H9 (cell line): Measurements from ENCODE around the gene ACVR1C. TPM values are rescaled to one million over a fixed set of nuclear protein-coding genes. Genes with fewer than 3 reads are reported as not detected.

ENCODE experiments used
- DNase-seq: peaks from one replicate; pipeline ENCODE4 v3.0.0-alpha.2; 2017
- H2AFZ ChIP-seq: one replicate; pipeline ENCODE4 v1.6.1; 2013; ENCODE audit warnings: mild to moderate bottlenecking, low read length, control low read depth, moderate library complexity
- H2AK5ac ChIP-seq: 2 replicates; pipeline ENCODE4 v1.6.1; 2013; ENCODE audit warnings: low read length, control low read depth, mixed read lengths; ENCODE audit not compliant: insufficient read length
- H2BK120ac ChIP-seq: one replicate; pipeline ENCODE4 v1.6.1; 2013; ENCODE audit warnings: low read depth, mild to moderate bottlenecking, low read length, control low read depth, inconsistent platforms; ENCODE audit not compliant: poor library complexity, severe bottlenecking
- H2BK12ac ChIP-seq: 2 replicates; pipeline ENCODE4 v1.6.1; 2013; ENCODE audit warnings: low read length, control low read depth, mixed read lengths, low read depth; ENCODE audit not compliant: insufficient read length
- H2BK15ac ChIP-seq: 2 replicates; pipeline ENCODE4 v1.6.1; 2013; ENCODE audit warnings: low read depth, low read length, control low read depth
- H2BK20ac ChIP-seq: one replicate; pipeline ENCODE4 v1.6.1; 2013; ENCODE audit warnings: low read depth, mild to moderate bottlenecking, low read length, control low read depth, inconsistent platforms; ENCODE audit not compliant: poor library complexity, severe bottlenecking
- H2BK5ac ChIP-seq: 2 replicates; pipeline ENCODE4 v1.6.1; 2013; ENCODE audit warnings: low read length, control low read depth, mixed read lengths; ENCODE audit not compliant: insufficient read length
- H3K14ac ChIP-seq: 2 replicates; pipeline ENCODE4 v1.6.1; 2013; ENCODE audit warnings: low read length, control low read depth; ENCODE audit not compliant: insufficient read depth
- H3K18ac ChIP-seq: 2 replicates; pipeline ENCODE4 v1.6.1; 2013; ENCODE audit warnings: low read depth, mild to moderate bottlenecking, mixed read lengths, low read length, control low read depth; ENCODE audit not compliant: insufficient read length
- H3K23ac ChIP-seq: 2 replicates; pipeline ENCODE4 v1.6.1; 2013; ENCODE audit warnings: low read length, control low read depth, mixed read lengths, low read depth; ENCODE audit not compliant: insufficient read length
- H3K23me2 ChIP-seq: 2 replicates; pipeline ENCODE4 v1.6.1; 2013; ENCODE audit warnings: low read depth, mild to moderate bottlenecking, mixed read lengths, low read length, control low read depth; ENCODE audit not compliant: insufficient read length, poor library complexity, severe bottlenecking
- H3K27ac ChIP-seq: 2 replicates; pipeline ENCODE4 v1.5.1; 2013; ENCODE audit warnings: low read length, control low read depth, mixed read lengths, low read depth; ENCODE audit not compliant: insufficient read length
- H3K27me3 ChIP-seq: 2 replicates; pipeline ENCODE4 v1.6.1; 2013; ENCODE audit warnings: low read length, control low read depth, inconsistent platforms; ENCODE audit not compliant: insufficient read depth
- H3K4ac ChIP-seq: 2 replicates; pipeline ENCODE4 v1.6.1; 2013; ENCODE audit warnings: low read depth, mild to moderate bottlenecking, control low read depth, inconsistent platforms, low read length, moderate library complexity
- H3K4me1 ChIP-seq: 2 replicates; pipeline ENCODE4 v1.6.1; 2013; ENCODE audit warnings: low read length, control low read depth, inconsistent platforms; ENCODE audit not compliant: insufficient read depth
- H3K4me2 ChIP-seq: 2 replicates; pipeline ENCODE4 v1.6.1; 2013; ENCODE audit warnings: low read length, control low read depth, mixed read lengths; ENCODE audit not compliant: insufficient read length, insufficient read depth
- H3K56ac ChIP-seq: 2 replicates; pipeline ENCODE4 v1.6.1; 2013; ENCODE audit warnings: low read depth, mild to moderate bottlenecking, mixed read lengths, low read length, control low read depth; ENCODE audit not compliant: insufficient read length
- H3K79me1 ChIP-seq: 2 replicates; pipeline ENCODE4 v1.6.1; 2013; ENCODE audit warnings: low read depth, mild to moderate bottlenecking, moderate library complexity, low read length, control low read depth, inconsistent platforms; ENCODE audit not compliant: insufficient read depth, poor library complexity, severe bottlenecking
- H3K79me2 ChIP-seq: 2 replicates; pipeline ENCODE4 v1.6.1; 2013; ENCODE audit warnings: low read length, control low read depth, inconsistent platforms; ENCODE audit not compliant: insufficient read depth
- H3K9ac ChIP-seq: 2 replicates; pipeline ENCODE4 v1.6.1; 2013; ENCODE audit warnings: low read length, control low read depth, mixed read lengths; ENCODE audit not compliant: insufficient read length; ENCODE audit errors: extremely low read depth
- H3K9me3 ChIP-seq: one replicate; pipeline ENCODE4 v1.6.1; 2013; ENCODE audit warnings: low read depth, low read length, inconsistent platforms; ENCODE audit not compliant: control insufficient read depth
- H3T11ph ChIP-seq: one replicate; pipeline ENCODE4 v1.6.1; 2013; ENCODE audit warnings: mild to moderate bottlenecking, low read length, control low read depth, inconsistent platforms
- H4K20me1 ChIP-seq: one replicate; pipeline ENCODE4 v1.6.1; 2013; ENCODE audit not compliant: control insufficient read depth, insufficient read length, insufficient read depth
- H4K5ac ChIP-seq: 2 replicates; pipeline ENCODE4 v1.6.1; 2013; ENCODE audit warnings: low read depth, mild to moderate bottlenecking, mixed read lengths, low read length, control low read depth; ENCODE audit not compliant: insufficient read length
- H4K8ac ChIP-seq: replicated peaks from 2 replicates; pipeline ENCODE4 v1.6.1; 2013; ENCODE audit warnings: low read length, control low read depth, mixed read lengths, low read depth; ENCODE audit not compliant: insufficient read length
- H4K91ac ChIP-seq: 2 replicates; pipeline ENCODE4 v1.6.1; 2013; ENCODE audit warnings: low read depth, mild to moderate bottlenecking, moderate library complexity, mixed read lengths, low read length, control low read depth; ENCODE audit not compliant: insufficient read length
- H3K27ac Mint-ChIP-seq, 3 experiments: 2 replicates in 2 of 3; 3 replicates in 1 of 3; pipeline ENCODE4 v1.8.0; 2020 to 2021; ENCODE audit warnings: mixed read lengths in 3 of 3, mild to moderate bottlenecking in 1 of 3, moderate library complexity in 1 of 3
- H3K27me3 Mint-ChIP-seq: 2 replicates; pipeline ENCODE4 v1.8.0; 2021; ENCODE audit warnings: low read depth, mild to moderate bottlenecking, moderate library complexity, mixed read lengths
- H3K36me3 Mint-ChIP-seq, 3 experiments: 2 replicates in 2 of 3; 3 replicates in 1 of 3; pipeline ENCODE4 v1.8.0; 2020 to 2021; ENCODE audit warnings: low read depth in 3 of 3, mixed read lengths in 3 of 3; ENCODE audit not compliant: insufficient read depth in 1 of 3
- H3K4me1 Mint-ChIP-seq, 2 experiments: 2 replicates each; pipeline ENCODE4 v1.8.0; 2020; ENCODE audit warnings: mixed read lengths in 2 of 2
- H3K4me3 Mint-ChIP-seq, 2 experiments: 2 replicates in 1 of 2; 3 replicates in 1 of 2; pipeline ENCODE4 v1.8.0; 2020 to 2021; ENCODE audit warnings: mild to moderate bottlenecking in 2 of 2, mixed read lengths in 2 of 2, moderate library complexity in 1 of 2
- H3K9me3 Mint-ChIP-seq, 2 experiments: 2 replicates in 1 of 2; 3 replicates in 1 of 2; pipeline ENCODE4 v1.8.0; 2020; ENCODE audit warnings: mild to moderate bottlenecking in 2 of 2, mixed read lengths in 2 of 2, moderate library complexity in 1 of 2
- CTCF ChIP-seq: fragments of 200-600 bp; sonication (generic); conservative IDR thresholded peaks from 3 replicates; pipeline ENCODE4 v1.8.0; 2021; ENCODE audit warnings: antibody characterized with exemption, mild to moderate bottlenecking
- WGBS: extraction: QIAGEN DNeasy Blood & Tissue Kit; methylation state at CpG from one replicate; pipeline ENCODE4 v1.1.7; 2013; ENCODE audit warnings: missing lambda C conversion rate, low lambda C conversion rate, mixed read lengths; ENCODE audit not compliant: insufficient read length; ENCODE audit errors: extremely low coverage; 5-methylcytosine and 5-hydroxymethylcytosine counted together
- total RNA-seq: library from RNA; stranded (reverse); gene quantifications from 2 replicates; pipeline ENCODE4 v1.2.1, GENCODE V29; 2021

The ACVR1C gene
- total RNA-seq, 1 experiment from 2014 or later = 0.81 TPM

GRCh38 chr2:157587576-157587975, 41.1 kb downstream of the ACVR1C start:
- Histone ChIP-seq H3K56ac (no peak overlapping the region), H2AK5ac (no peak overlapping the region), H3K9me3 (no peaks in the 10 kb centered on the region), H4K5ac (no peak overlapping the region), H2BK120ac (no peak overlapping the region), H4K20me1 (no peaks in the 10 kb centered on the region), H2BK20ac (no peak overlapping the region), H3K27ac (no peak overlapping the region), H3K4me2 (no peak overlapping the region), H4K8ac (no peak overlapping the region), H3K23me2 (no peaks in the 10 kb centered on the region), H3K4ac (no peak overlapping the region), H2BK5ac (no peak overlapping the region), H3K9ac (no peak overlapping the region), H3K18ac (no peak overlapping the region), H3K79me1 (no peaks in the 10 kb centered on the region), H3K4me1 (no peaks in the 10 kb centered on the region), H3K23ac (no peak overlapping the region), H2BK15ac (no peak overlapping the region), H4K91ac (no peak overlapping the region), H3K14ac (no peak overlapping the region), H3T11ph (no peak overlapping the region), H3K27me3 (no peaks in the 10 kb centered on the region), H2AFZ (no peak overlapping the region), H3K79me2 (no peaks in the 10 kb centered on the region), H2BK12ac (no peak overlapping the region)
- no CpG with 5 or more reads among the region's 1 CpG for WGBS
- Mint-ChIP-seq H3K27ac (no peak overlapping the region), H3K9me3 (no peaks in the 10 kb centered on the region), H3K4me1 (peaks cover 3 to 6% of the 10 kb centered on the region in 2 experiments; a peak in 3 of 4 replicates), H3K36me3 (no peaks in the 10 kb centered on the region), H3K4me3 (no peak overlapping the region), H3K27me3 (no peaks in the 10 kb centered on the region)
- DNase-seq = no peak
- no peak for TF ChIP-seq CTCF
